ENCODE measurements around the gene FKBP14.
"Not testable (repeated sequence)": the region's sequence is repeated elsewhere in the genome, so short reads cannot be mapped to it uniquely, and the experiment has no call there.

GRCh38 chr7:29961611-29962010, 64.9 kb downstream of the FKBP14 start:
- not testable (repeated sequence) for TF ChIP-seq CTCF (IDR thresholded peaks at IDR 0.05; ENCODE audit: insufficient read depth, low read depth, low read length); EZH2 (IDR thresholded peaks at IDR 0.05; ENCODE audit: insufficient read depth, low read length)

Measured in astrocyte (in vitro differentiated cells and primary cell).